Left colon (tissue), 2 donors: ENCODE measurements around the gene ATP10A. TPM values are rescaled to one million over a fixed set of nuclear protein-coding genes. Genes with fewer than 3 reads are reported as not detected.
A peak's percentile ranks its signal among the peaks of the same experiment; 100 is the strongest.

ENCODE experiments used
- ATAC-seq: fragments of 200-7000 bp; cut with Tn5 transposase; one replicate; pipeline ENCODE4 v1.9.1; 2020; ENCODE audit warnings: mild to moderate bottlenecking, moderate library complexity
- DNase-seq, 2 donors: peaks; one replicate each; pipeline ENCODE4 v3.0.0-alpha.2; 2020
- intact Hi-C, 2 donors: fragments of 100-400 bp; cut with DNase I in 1 of 2; cut with micrococcal nuclease in 1 of 2; formaldehyde crosslinking; loops; one replicate each; pipeline versions ENCODE4 v1.11.2 to v1.14.0; 2022; cut with DNase I, micrococcal nuclease
- total RNA-seq, 2 donors: library from RNA; stranded (reverse); fragmentation: NEBNext Ultra II Directional; extraction: Animal tissue kit (Norgen Biotek cat#: 25700); gene quantifications; one replicate each; pipeline ENCODE4 v1.2.1, GENCODE V29; 2021
- donor health status: DM: no; HTN: no; CAD: no.
- donor health status: DM: yes; HTN: yes; CAD: no.

Gene ATP10A
- total RNA-seq, 2 donors from 2014 or later, result 1.4 to 1.5 TPM

GRCh38 chr15:25736461-25736860 is 126.7 kb downstream of the ATP10A start:
- ATAC-seq, result no peak
- DNase-seq, result no peak
- intact Hi-C loops, result loop anchor here in 1 of 2 donors (10.0 kb wide), 1 partner anchor 198 kb away; no protein-coding TSS in a partner anchor

DNA sequence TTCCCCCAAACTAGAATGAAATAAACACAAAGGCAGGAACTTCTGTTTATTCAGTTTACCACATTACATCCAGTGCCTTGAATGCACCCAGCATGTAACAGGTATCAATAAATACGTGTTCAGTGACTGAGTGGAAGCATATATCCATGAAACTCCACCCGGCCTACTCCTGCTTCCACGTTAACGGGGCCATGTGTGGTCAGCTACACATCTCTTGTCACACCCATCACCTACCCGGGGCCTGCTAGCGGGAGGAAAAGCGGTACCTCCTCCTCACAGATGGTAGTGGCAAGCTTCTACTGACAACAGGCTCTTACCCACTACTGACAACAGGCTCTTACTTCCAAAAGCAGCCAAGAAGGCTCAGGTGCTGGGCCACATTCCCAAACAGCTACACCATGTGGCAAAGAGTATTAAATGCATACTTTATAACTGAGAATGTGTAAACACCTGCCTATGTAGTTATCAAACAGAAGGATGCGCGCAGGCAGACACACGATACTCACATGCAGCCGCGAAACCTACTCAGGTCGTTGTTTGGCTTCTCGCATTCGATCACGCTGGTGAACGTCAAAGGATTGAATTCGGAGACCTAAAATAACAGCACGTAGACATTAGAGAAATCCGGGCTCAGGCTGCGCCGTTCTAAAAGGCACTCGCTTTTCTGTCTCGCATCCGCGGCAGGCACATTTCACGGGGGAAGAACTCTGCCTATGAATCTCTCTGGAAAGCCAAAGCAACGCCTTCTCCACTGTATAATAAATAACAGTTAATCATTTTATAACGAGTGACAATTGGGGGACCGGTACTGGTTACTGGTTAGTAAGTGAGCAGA is 127.4 kb downstream of the ATP10A start:
- DNase-seq (no peak), ATAC-seq (no peak)
- intact Hi-C loops, result loop anchor here in 1 of 2 donors (10.0 kb wide), 1 partner anchor 199 kb away; no protein-coding TSS in a partner anchor

DNA sequence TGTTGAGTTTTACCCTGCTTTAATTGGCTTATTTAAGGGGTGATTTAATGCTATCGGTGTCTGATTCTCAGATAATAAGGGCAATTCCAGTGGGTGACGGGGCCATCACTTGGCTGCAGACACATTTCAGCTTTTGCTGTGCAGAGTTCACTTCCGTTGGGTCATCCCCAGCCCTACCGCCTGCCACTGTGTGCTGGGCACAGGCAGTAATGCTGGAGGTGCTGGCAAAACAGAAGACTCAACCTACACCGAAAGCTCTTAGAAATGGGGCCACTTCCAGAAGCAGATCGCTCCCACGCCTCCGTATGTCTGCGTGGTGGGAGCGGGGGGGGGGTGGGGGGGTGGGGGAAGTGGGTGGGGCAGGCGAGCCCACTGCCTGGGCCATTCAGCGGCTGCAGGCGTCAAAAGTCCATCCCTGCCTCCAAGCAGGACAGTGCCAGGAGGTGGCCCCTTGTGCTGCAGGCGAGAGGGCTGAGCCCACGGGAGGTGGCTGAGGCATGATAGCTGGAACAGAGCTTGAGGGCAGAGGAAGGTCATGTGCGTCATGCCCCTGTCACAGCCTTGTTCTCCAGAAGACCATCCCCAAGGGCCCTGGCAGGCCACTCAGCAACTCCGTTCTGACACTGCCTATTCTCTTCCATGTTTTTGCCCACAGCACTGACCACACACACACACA is 128.3 kb downstream of the ATP10A start:
- ATAC-seq, result no peak
- intact Hi-C loops, result loop anchor here in 1 of 2 donors (10.0 kb wide), 1 partner anchor 200 kb away; no protein-coding TSS in a partner anchor
- DNase-seq, result no peak

DNA sequence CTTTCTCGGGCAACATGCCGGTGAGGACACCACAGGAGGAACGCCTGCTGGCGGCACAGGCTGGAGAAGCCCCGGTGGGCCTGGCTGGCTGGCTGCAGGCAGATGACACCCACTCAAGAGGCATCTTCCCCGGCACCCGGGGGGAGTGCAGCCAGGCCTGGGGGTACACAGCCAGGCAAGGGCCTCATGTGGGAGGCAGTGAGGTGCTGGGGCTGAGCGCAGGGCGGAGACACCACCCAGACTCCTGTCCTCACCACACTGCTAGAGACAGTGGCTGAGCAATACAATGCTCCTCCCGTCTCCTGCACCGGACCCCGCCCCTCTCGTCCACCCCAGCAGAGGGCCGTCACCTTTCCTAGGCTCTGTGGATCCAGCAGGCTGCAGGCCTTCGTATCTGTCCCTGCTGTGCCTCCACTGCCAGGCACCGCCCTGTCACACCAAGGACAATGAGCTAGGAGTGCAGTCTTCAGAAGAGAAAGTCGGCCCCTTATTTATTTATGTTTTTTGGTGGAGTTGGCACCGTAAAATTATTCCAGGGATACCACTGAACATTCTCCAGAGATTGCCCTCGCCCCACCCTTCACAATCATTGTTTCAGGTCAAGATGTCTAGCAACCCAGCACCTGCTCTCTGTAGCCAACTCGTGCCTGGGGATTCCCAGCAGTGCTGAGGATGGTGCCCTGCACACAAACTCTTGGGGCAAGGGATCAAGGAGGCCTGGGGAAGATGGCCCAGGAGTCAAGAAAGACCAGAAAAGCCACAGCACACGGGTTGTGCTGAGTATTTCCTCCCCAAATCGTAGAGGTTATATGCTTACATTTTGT is 129.1 kb downstream of the ATP10A start:
- DNase-seq, result no peak
- ATAC-seq, result peak; percentile 79
- intact Hi-C loops, result loop anchor here in 1 of 2 donors (10.0 kb wide), 1 partner anchor 201 kb away; no protein-coding TSS in a partner anchor

GRCh38 chr15:25733036-25733855 is 129.9 kb downstream of the ATP10A start:
- intact Hi-C loops, result loop anchor here in 1 of 2 donors (10.0 kb wide), 1 partner anchor 202 kb away; no protein-coding TSS in a partner anchor
- ATAC-seq, result no peak
- no peak for DNase-seq

- DNase-seq (no peak), ATAC-seq (no peak)
- intact Hi-C loops, result loop anchor here in 1 of 2 donors (10.0 kb wide), 1 partner anchor 203 kb away; no protein-coding TSS in a partner anchor
Measured at GRCh38 chr15:25732191-25732590, 130.9 kb downstream of the ATP10A start.

DNA sequence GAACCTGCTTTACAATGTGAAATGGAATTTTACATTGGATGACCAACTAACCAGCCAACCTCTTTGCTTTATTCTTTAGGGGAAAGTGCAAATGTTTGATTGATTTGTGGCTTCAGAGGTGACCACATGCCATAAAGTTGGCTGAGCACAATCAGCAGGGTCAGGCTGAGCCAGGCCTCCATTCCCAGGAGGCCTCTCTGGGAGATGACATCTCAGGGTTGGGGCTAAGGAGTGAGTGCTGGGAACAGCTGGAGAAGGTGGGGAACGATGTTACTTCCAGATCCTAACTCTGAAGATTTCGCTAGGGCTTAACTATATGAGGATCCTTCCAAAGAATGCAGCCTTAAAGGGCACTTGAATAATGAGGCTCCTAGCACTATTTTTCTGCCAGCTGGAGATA is 131.7 kb downstream of the ATP10A start:
- intact Hi-C loops, result loop anchor here in 1 of 2 donors (10.0 kb wide), 1 partner anchor 203 kb away; no protein-coding TSS in a partner anchor
- DNase-seq (no peak), ATAC-seq (no peak)

DNA sequence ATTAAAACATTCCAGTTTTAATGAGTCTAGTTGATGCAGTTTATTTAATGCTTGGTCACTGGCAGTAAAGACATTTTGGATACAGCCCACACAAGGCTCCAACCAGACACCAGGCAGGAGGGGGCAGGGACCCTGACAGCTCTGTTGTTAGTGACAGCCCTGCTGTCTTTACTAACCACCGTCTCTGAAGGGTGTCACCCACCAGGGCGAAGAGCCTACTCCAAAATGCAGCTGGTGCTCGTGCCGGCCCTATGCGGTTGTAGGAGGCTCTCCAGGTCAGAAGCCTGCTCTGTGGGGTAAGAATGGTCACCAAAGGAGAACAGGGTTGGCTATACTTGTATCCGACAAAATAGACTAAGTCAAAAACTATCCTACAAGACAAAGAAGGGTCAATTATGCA is 132.2 kb downstream of the ATP10A start:
- intact Hi-C loops, result loop anchor here in 1 of 2 donors (10.0 kb wide), 1 partner anchor 204 kb away; no protein-coding TSS in a partner anchor
- DNase-seq (no peak), ATAC-seq (no peak)

GRCh38 chr15:25728816-25729215 is 134.3 kb downstream of the ATP10A start:
- no peak for DNase-seq
- no peak for ATAC-seq
- intact Hi-C loops, result no loop called here

- ATAC-seq, result no peak
- no peak for DNase-seq
- intact Hi-C loops, result no loop called here
Measured at GRCh38 chr15:25727867-25728600, 135.1 kb downstream of the ATP10A start.

DNA sequence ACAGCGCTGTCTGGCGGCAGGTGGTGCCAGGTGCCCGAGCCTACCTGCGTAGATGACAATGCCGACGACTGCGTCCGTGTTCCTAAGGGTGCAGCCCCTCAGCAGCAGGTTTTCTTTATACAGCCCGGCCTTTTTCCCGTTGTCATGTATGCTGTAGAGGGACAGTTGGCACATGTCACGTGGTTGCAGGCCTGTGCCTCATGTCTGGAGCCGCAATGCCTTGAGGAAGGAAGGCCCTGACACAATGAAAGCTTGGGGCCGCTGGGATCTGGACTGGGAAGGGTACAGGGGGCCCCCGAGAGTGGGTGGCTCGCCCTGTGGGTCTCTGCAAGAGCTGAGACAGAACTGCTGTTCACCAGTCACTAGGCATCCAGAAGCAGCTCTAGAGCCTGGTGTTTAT is 136.0 kb downstream of the ATP10A start:
- DNase-seq (no peak), ATAC-seq (no peak)
- intact Hi-C loops, result no loop called here

DNA sequence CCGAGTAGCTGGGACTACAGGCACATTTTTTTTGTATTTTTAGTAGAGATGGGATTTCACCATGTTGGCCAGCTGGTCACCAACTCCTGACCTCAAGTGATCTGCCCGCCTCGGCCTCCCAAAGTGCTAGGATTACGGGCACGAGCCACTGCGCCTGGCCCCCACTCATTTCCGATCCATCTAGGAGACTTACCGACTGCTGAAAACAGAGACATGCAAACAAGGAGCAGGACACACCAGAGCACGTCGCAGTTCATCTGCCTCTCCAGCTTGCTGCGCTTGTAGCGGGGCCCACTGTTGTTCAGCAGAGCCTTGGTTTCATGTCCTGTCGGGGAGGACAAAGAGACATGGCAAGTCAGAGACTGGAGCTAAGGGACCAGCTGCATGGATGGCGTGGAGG is 137.4 kb downstream of the ATP10A start:
- intact Hi-C loops, result no loop called here
- ATAC-seq (no peak), DNase-seq (no peak)

- ATAC-seq (no peak), DNase-seq (no peak)
- intact Hi-C loops, result no loop called here
Measured at GRCh38 chr15:25724899-25725298, 138.2 kb downstream of the ATP10A start.

- ATAC-seq, result no peak
- DNase-seq, result no peak
- intact Hi-C loops, result no loop called here
Measured at GRCh38 chr15:25721605-25721955, 141.5 kb downstream of the ATP10A start.

DNA sequence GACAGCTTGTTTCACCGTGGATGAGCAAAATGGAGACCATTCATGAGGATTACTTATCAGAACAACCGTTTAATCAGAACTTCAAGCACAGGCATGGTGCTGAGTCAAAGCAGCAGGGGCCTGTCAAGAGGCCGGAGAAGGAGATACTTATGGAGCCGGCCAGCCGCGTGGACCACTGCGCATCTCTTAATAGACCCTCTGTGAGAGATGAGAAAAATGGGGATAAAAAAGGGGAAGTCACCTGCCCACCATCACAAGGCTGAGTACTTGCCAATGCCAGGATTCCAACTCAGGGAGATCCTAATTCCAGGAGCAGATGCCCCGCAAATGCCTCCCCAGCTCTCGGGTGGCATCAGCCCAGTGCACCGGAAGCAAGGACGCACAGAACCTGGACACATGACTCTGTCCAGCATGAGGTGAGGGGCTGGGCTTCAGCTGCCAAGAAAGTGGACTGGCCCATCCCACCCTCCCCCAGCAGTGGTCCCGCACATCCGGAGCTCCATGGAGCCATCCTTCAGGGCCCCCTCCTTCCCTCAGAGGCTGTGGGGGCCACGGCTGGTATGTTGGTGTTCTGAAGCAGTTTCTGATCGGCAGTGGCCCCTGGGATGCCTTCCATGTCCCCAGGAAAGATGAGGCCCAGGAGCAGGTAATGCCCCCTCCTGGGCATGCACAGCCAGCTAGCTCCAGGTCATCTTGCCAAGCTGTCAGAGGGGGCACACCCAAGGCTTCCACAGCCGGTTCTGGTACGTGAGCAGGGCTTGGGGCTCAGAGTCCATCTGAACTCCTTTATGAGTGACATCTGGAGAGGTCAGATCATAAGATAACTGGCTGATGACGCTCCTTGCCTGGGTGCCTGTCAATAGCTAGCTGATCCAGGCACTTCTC is 143.8 kb downstream of the ATP10A start:
- DNase-seq (no peak), ATAC-seq (no peak)
- intact Hi-C loops, result no loop called here

DNA sequence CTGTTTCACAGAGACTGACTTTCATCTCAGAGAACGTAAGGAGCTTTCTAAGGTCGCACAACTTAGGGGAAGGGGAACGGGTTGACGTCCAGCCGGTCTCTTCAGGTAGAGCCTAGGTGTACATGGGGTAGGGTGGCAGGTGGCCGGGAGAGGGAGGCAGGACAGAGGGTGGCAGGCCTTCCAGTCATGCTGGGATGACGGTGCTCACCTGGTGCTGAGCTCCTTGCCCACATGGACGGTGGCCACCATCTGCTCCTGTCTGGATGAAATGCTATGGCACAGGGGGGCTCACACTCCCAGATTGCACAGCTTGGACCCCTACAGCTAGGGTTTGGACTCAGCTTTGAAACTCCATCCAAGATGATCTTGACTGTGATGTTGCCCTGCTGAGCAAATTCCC is 144.5 kb downstream of the ATP10A start:
- ATAC-seq (no peak), DNase-seq (no peak)
- intact Hi-C loops, result no loop called here

DNA sequence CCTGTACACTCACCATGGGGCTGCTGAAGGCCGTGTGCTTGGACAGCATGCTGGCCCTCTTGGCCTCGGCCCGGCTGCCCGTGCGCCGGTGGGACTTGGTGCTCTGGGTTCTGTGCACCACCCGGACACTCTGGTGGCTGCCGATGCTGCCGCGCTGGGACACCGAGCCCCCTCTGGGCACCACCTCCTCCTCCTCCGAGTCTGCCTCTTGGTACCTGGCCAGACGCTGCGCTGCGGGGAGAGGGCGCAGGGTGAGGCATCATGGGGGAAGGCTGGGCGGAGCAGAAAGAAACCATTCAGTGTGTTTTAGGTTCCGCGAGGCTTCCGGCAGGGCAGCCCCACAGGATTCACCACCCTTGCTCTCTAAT is 145.0 kb downstream of the ATP10A start:
- DNase-seq (no peak), ATAC-seq (no peak)
- intact Hi-C loops, result no loop called here
